Erythroblast (primary cell): ENCODE data around the gene ID3.

ENCODE experiments used
- GATA1 ChIP-seq: IDR thresholded peaks from 2 replicates; pipeline ENCODE4 v1.6.1; 2011; ENCODE audit warnings: low read depth, mild to moderate bottlenecking, control low read depth, low read length, moderate library complexity
- POLR2A ChIP-seq: IDR thresholded peaks from 2 replicates; pipeline ENCODE4 v1.6.1; 2011; ENCODE audit warnings: mild to moderate bottlenecking, low read length

DNA sequence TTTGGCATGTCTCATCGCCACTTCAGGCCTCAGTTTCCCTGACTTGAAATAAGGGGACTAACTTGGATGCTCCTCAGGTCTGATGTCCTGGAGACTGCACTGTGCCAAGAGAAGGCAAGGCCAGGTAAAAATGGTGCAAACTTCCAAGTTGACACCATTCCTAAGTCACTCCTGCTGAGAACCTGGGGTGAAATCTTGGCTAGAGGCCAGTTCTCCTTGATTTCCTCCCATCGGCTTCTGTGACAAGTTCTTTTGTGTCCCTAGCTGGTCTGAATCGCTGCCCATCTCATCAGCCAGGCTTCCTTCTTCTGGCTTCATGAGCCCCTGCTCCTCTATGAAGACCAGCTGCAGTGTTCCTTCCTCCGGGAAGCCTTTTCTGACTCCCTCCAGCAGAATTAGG is 48.6 kb upstream of the ID3 start:
- TF ChIP-seq POLR2A (no peak), GATA1 (no peak)
